HEK293T (cell line): ENCODE results near the gene PXDN.

Source experiments
- ARNT ChIP-seq: fragments of 450-650 bp; IDR thresholded peaks from 2 replicates; pipeline ENCODE4 v1.6.1; 2017; ENCODE audit warnings: mild to moderate bottlenecking
- BHLHE40 ChIP-seq: fragments of 450-650 bp; IDR thresholded peaks from 2 replicates; pipeline ENCODE4 v1.6.1; 2016; ENCODE audit warnings: mild to moderate bottlenecking, moderate library complexity, borderline replicate concordance
- CTBP1 ChIP-seq: fragments of 450-650 bp; IDR thresholded peaks from 2 replicates; pipeline ENCODE4 v1.6.1; 2016; ENCODE audit warnings: borderline replicate concordance
- ELF4 ChIP-seq: fragments of 450-650 bp; IDR thresholded peaks from 2 replicates; pipeline ENCODE4 v1.6.1; 2017; ENCODE audit warnings: antibody characterized with exemption
- FOXK2 ChIP-seq: fragments of 450-650 bp; IDR thresholded peaks from 2 replicates; pipeline ENCODE4 v1.6.1; 2016; ENCODE audit warnings: mild to moderate bottlenecking
- FOXM1 ChIP-seq: fragments of 450-650 bp; IDR thresholded peaks from 2 replicates; pipeline ENCODE4 v1.6.1; 2017; ENCODE audit warnings: mild to moderate bottlenecking, borderline replicate concordance
- L3MBTL2 ChIP-seq: fragments of 450-650 bp; conservative IDR thresholded peaks from 2 replicates; pipeline ENCODE4 v1.6.1; 2016; ENCODE audit warnings: mild to moderate bottlenecking
- PKNOX1 ChIP-seq: fragments of 450-650 bp; IDR thresholded peaks from 2 replicates; pipeline ENCODE4 v1.6.1; 2016
- SP1 ChIP-seq: fragments of 450-650 bp; IDR thresholded peaks from 2 replicates; pipeline ENCODE4 v1.6.1; 2017
- SUZ12 ChIP-seq: fragments of 450-650 bp; IDR thresholded peaks from 2 replicates; pipeline ENCODE4 v1.6.1; 2016; ENCODE audit warnings: mild to moderate bottlenecking
- TARDBP ChIP-seq: fragments of 450-650 bp; IDR thresholded peaks from 2 replicates; pipeline ENCODE4 v1.6.1; 2016

GRCh38 chr2:1781291-1782080, 37.2 kb upstream of the PXDN start:
- no peak for TF ChIP-seq CTBP1
- no peak for TF ChIP-seq FOXM1
- no peak for TF ChIP-seq ARNT
- TF ChIP-seq BHLHE40, result no peak
- TF ChIP-seq L3MBTL2, result no peak
- no peak for TF ChIP-seq FOXK2
- TF ChIP-seq SUZ12, result no peak
- TF ChIP-seq PKNOX1, result no peak
- TF ChIP-seq TARDBP, result no peak
- TF ChIP-seq ELF4, result no peak
- no peak for TF ChIP-seq SP1
